HT1080 (cell line): ENCODE results near the gene DHRS3. TPM values are rescaled to one million over a fixed set of nuclear protein-coding genes. Genes with fewer than 3 reads are reported as not detected.
"Not testable (repeated sequence)": the region's sequence is repeated elsewhere in the genome, so short reads cannot be mapped to it uniquely, and the experiment has no call there.

Experiments
- DNase-seq: peaks from one replicate; pipeline ENCODE4 v3.0.0-alpha.2; 2015; ENCODE audit warnings: low read depth
- total RNA-seq: library from RNA; depleted of rRNA; stranded (reverse); fragments of >200 nt; shearing (Covaris generic); gene quantifications from 2 replicates; pipeline ENCODE4 v1.2.3, GENCODE V29; 2014

Gene DHRS3
- total RNA-seq, 1 experiment from 2014 or later: not detected

GRCh38 chr1:12578860-12579422 is 39.1 kb downstream of the DHRS3 start:
- DNase-seq: no peak

GRCh38 chr1:12577020-12577419 is 41.0 kb downstream of the DHRS3 start:
- DNase-seq: no peak

- DNase-seq: no peak
Observed at GRCh38 chr1:12574757-12575139, 43.3 kb downstream of the DHRS3 start.

- DNase-seq: no peak
Observed at GRCh38 chr1:12573015-12573825, 44.8 kb downstream of the DHRS3 start.

GRCh38 chr1:12572522-12572921 is 45.5 kb downstream of the DHRS3 start:
- DNase-seq: peak; percentile 25

GRCh38 chr1:12570291-12570690 is 47.7 kb downstream of the DHRS3 start:
- DNase-seq: no peak

GRCh38 chr1:12568009-12568767 is 49.8 kb downstream of the DHRS3 start:
- DNase-seq: no peak

GRCh38 chr1:12567288-12567819 is 50.7 kb downstream of the DHRS3 start:
- no peak for DNase-seq

GRCh38 chr1:12566484-12567287 is 51.3 kb downstream of the DHRS3 start:
- DNase-seq: no peak

GRCh38 chr1:12565966-12566352 is 52.1 kb downstream of the DHRS3 start:
- DNase-seq: no peak

GRCh38 chr1:12565094-12565965 is 52.7 kb downstream of the DHRS3 start:
- no peak for DNase-seq

GRCh38 chr1:12564251-12564650 is 53.8 kb downstream of the DHRS3 start:
- DNase-seq: not testable (repeated sequence)

- no peak for DNase-seq
Observed at GRCh38 chr1:12562955-12563576, 54.9 kb downstream of the DHRS3 start.

- no peak for DNase-seq
Observed at GRCh38 chr1:12561121-12561520, 56.9 kb downstream of the DHRS3 start.

- no peak for DNase-seq
Observed at GRCh38 chr1:12556957-12557935, 60.8 kb downstream of the DHRS3 start.

- DNase-seq: peak; percentile 28
Observed at GRCh38 chr1:12556368-12556930, 61.6 kb downstream of the DHRS3 start.

GRCh38 chr1:12555411-12556367 is 62.3 kb downstream of the DHRS3 start:
- no peak for DNase-seq
